ENCODE measurements around the gene DHRS4.

- TF ChIP-seq CTCF (IDR thresholded peaks at IDR 0.05) (no peak), POLR2A (IDR thresholded peaks at IDR 0.05) (no peak)
Observed at GRCh38 chr14:24011051-24011450, 57.5 kb downstream of the DHRS4 start.

All from lower leg skin (tissue), 3 donors.